Activated CD4-positive, alpha-beta T cell treated with anti-CD3 and anti-CD28 coated beads, Interleukin-2, amount 50 U/mL, for 4 hours (primary cell): ENCODE data around the gene PTPRE.

Experiments used
- DNase-seq, 2 experiments: peaks; one replicate each; pipeline ENCODE4 v3.0.0-alpha.2; 2020

The PTPRE gene

DNA sequence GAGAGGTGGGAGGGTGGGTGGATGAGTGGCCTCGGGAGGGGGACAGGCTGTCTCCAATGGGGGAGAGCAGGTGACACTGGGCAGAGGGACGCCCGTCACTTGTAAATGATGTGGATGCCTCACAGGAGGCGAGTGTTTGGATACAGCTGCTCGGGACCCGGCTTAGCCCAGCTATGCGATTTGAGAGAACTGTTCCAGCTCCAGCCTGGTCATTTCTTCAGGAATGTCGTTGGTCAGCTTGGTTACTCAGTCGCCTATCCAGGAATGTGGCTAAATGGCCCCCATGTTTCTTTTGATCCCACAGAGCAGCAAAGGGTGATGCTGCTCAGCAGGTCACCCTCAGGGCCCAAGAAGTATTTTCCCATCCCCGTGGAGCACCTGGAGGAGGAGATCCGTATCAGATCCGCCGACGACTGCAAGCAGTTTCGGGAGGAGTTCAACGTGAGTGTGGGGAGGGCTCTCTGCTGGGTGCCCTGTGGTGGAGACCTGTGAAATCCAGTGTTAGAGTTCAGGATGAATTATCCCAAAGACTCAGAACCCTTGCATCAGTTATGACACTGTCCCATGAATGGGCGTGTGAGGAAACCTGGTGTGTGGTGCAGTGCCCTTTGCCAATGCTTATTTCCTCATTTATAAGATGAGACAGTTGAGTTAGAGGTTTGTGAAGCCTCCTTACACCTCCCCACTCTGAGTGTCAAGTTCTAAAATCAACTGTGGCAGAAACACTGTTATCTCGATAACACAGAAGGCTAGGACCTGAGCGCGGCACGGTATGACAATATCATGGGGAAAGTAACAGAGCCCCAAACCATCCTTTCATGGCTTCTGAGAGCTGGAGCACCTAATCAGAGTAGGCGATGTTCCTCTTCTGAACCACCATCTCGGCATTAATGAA, 142.6 kb downstream of the PTPRE start:
- DNase-seq: no peak

DNA sequence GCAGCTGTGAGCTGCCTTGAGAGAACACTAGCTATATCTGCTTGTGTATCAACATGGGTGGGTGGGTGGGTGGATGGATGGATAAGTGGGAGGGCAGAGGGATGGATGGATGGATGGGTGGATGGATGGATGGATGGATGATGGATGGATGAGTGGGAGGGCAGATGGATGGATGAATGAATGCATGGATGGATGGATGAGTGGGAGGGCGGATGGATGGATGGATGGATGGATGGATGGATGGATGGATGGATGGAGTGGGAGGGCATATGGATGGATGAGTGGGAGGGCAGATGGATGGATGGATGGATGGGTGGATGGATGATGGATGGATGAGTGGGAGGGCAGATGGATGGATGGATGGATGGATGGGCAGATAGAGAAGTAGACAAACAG, 143.2 kb downstream of the PTPRE start:
- no peak for DNase-seq

DNA sequence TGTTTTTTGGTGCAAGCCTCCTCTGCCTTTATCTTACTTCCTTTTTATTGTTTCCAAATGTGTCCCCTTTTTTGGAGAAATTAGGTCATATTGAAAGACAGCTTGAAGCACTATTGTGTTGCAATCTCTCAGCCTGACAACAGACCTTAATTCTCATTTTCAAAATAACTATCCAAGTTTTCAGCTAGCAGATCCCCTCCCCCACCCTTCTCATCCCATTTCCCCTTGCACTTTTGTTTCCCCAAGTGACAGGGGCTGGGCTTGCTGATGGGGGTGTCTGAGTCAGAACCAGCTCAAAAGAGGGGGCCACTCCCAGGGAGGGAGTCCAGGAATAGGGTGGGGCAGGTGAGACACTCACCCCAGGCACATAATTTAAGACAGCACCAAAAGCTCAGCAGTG, 144.0 kb downstream of the PTPRE start:
- DNase-seq: no peak

DNA sequence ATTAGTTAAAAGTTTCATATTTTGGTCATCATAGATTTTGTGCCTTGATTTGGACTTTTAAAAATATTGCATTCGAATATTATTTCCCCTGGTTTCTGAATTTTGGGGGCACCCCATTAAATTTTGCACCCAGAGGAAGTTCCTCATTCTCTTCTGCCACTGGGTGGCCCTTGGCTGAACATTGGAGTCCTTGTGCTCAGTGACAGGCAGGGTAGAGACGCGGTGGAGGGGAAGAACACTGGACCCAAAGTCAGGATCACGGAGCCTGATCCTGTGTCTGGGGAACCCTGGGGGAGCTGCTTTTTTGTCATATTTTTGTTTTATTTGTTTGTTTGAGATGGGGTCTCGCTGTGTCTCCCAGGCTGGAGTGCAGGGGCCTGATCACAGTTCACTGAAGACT, 144.6 kb downstream of the PTPRE start:
- DNase-seq: no peak

DNA sequence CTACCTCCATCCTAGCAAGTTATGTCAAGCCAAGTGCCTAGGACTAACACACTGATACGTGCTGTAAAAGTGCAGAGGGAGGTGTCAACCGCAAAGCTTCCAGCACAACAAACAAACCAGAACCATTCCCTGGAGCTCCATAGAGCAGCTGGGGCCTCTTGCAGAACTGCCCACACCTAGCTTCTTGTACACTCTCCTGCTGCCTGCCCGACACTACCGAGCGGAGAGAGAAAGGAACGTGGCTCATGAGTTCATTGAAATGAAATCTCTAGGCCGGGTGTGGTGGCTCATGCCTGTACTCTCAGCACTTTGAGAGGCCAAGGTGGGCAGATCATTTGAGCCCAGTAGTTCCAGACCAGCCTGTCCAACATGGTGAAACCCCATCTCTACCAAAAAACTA, 145.8 kb downstream of the PTPRE start:
- DNase-seq: no peak

DNA sequence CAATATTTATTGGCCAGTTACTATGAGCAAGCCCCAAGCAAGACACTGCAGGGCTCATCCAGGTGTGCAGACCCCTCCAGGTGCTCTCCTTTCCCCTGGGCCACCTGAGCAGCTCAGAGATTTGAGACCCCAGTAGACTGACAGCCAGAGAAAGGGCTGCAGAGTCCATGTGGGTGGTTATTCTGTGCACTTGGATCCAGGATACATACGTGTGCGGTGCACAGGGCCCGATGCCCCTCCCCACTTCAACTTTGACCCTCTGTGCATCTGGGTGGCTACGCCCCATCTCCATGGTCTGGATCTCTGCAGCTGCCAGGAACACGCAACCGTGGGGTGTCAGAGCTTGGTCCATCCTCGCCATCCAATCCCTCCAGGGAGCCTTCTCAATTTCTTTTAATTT, 146.5 kb downstream of the PTPRE start:
- DNase-seq: no peak

DNA sequence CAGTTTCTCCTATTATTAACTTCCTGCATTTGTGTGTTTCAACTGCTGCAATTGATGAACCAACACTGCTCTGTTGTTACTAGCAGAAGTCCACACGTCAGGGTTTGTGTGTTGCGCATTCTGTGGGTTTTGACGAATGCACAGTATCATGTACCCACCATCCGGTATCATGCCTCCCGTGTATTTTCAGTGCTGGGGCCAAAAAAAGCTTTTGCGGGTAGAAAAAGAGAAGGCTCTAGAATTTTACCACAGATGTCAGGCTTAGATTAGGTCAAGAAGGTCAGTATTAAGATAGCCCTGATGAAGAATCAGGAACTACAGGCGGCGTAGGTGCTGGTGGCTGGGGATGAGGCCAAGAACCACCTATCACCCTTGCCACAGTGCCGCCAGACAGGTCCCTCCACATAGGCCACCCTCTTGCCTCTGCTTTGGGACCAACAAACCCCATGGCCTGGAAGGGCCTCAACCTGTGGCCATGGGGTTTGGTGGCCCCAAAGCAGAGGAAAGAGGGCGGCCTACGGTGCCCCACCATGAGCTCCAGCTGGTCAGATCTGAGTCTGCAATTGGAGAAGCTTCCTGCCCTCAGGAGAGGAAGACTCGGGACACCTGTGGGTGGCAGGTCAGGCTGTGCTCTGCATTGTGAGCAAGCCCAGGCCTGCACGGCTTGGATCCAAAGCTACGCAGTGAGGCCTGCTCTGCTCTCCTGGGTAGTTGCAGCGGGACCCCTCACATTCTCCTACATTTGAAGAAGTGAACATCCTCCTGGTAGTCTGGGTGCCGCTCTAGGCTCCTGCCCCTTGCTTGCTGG, 147.5 kb downstream of the PTPRE start:
- DNase-seq: no peak

DNA sequence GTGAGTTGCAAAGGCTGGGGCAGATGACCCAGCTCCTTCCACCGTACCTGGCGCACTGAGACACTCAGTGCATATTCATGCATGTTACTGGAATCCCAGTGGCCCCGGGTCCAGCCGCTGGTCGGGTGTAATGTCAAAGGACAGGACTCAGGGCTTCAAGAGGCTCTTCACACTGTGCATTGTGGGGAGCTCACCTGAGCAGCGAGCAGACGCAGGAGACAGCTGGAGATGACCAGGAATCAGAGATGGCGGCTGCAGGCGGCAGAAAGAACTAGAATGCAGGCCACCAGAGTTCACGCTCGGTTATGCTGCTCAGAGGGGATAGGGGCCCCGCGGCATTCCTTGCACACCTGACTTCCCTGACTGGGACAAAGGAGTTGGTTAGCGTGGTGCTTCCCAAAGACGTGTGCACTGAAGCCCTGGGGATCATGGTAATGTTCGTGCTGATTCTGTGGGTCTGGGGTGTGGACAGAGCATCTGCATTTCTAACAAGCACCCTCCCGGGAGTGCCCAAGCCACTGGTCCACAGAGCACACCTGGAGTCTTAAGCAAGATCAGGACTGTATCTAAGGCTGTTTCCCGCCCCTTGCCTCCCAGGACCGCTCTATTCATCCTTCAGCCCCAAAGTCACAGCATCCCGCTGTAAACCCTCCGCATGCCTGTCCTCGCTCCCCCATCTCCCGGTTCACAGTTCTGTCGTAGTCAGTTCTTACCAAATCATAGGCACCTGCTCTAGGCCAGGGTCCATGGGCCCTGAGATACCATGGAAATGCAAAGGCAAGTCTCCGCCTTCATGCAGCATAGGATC, 148.4 kb downstream of the PTPRE start:
- DNase-seq: no peak

DNA sequence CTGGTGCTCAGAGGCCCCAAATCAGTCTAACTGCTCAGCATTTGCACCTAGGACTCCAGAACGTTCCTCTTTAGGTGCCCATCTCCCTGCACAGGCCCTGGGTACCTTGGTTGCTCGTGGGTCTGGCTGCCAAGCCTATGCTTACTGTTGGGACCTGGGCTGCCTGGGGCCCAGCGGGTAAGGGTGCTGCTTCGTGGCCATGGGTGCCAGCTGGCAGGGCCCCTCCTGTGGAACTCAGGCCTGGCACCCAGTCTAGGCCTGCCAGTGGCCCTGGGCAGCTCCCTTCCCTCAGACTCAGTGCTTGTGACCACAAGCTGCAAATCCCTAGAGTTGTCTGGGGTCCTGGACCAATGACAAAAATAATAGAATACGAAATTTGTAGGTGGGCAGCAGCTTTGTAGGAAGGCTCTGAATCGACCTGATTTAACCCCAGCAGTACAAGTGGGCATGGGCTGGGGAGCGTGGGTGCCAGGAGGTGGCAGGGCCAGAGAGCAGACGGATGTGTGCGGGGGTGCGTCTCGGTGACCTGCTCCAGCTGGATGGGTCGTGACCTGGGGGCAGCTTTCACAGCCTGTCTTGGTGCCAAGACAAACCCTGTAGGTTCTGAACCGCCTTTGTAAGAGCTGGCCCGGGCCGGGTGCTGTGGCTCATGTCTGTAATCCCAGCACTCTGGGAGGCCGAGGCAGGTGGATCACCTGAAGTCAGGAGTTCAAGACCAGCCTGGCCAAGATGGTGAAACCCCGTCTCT, 149.6 kb downstream of the PTPRE start:
- DNase-seq: no peak

DNA sequence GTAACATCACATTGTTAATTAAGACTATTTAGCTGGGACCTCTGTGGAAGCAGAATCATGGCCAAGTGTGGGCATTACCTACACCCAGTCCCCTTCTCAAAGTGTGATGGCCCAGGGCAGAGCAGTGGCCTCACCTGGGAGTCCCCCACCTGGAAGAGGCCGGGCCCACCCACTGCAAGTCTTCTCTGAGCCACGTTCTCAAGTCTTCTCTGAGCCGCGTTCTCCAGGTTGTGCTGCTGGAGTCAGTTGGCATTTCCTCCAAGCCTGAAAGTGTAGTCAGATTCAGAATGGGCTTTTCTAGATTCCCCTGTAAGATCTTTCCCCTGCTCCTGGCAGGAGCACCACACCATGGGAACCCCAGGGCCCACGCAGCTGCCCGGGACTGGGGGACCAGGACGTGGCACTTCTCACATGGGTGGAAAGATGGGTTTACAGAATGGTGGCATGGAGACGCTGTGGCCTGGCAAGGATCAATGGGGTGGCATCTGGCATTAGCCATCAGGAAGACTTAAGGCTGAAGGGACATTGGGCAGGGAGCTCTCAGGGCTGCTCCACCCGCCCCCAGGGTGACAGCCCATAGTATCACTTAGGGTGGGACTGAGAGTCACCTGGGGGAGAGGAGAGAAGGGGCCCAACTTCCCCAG, 151.3 kb downstream of the PTPRE start:
- DNase-seq: no peak

DNA sequence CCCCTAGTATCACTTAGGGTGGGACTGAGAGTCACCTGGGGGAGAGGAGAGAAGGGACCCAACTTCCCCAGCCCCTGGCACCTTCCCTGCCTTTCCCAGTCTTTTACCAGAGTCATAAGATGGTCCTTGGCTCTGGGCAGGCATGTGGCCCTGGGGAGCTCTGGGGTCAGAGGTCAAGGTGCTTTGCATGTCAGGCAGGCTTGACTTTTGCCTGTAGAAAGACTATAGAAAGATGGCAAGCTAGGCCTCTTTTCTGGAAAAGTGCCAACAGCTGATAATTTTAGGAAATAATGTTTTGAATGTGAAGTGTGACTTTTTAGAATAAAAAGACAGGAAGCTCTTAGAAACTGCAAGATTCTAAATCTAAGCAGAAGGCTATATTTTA, 151.8 kb downstream of the PTPRE start:
- DNase-seq: no peak

DNA sequence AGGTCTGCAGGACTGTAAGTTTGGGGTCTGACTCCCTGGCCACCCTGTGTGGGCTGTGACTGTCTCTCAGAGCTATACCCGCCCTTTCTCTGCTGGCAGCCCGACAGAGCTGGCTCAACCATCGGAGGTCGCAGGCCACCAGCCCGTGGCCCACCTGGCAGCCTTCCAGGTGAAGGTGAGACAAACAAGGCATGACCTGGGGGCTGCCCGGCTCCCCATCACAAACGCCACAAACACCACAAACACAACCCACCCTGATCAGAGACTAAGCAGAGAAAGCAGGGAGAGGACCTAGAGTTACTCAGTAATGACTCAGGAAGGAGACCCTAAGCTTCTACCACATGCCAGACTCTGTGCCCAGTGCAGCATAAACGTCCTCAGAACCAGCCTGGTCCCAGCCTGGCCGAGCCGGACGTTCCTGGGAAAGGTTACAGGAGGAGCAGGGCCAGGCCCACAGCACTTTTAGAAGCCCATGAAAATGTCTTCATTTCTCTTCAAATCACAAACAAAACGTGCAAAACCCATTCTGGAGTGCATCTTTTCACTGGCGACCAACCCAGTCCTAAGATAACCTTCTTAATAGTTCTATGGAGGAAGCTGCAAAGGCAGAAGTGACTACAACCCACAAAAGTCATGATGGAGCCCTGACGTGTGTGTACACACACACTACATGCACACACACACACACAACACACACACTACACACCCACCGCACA, 152.5 kb downstream of the PTPRE start:
- no peak for DNase-seq

DNA sequence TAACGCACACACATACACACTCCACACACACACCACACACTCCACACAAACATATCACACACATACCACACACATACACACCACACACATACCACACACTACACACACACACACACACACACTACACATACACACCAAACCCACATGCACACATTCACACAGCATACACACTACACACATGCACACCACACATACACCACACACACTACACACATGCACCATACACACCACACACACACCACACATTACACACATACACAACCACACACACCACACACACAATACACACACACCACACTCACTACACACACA, 153.0 kb downstream of the PTPRE start:
- DNase-seq: no peak

DNA sequence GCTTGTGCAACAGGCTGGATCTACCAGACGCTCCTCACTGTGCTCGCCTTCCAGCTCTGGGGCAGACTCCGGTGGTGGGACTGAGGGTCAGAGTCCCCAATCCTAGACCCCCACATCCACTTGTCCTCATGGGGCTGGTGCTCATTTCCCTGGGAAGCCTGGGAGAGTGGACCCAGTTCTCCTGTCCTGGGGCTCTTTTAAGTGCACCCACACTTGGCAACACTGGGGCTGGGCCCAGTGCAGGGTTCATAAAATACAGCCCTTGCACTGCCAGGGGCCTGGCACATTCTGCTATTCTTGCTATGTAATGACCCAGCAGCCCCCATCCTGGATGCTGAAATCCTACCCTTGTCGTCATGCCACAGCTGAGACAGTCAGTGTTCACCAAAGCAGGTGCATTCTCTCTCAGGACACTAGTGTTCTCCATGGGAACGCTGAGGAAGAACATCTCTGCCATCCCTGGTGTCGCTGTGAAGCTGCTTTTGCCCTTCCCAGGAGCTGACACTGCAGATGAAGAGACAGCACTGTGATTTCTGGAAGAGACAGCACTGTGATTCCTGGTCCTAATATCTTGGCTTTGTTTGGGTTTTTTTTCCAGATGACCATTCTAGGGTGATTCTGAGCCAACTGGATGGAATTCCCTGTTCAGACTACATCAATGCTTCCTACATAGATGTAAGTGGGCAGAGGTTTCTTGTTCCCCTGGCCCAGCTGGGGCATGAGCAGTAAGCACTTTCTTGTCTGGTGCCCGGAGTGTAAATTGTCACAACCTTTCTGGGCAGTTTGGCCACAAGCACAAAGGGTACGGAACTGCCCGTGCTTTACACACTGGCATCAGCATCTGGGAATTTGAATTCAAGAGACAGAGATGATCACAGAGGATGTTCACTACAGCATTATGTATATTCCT, 153.7 kb downstream of the PTPRE start:
- DNase-seq: no peak

DNA sequence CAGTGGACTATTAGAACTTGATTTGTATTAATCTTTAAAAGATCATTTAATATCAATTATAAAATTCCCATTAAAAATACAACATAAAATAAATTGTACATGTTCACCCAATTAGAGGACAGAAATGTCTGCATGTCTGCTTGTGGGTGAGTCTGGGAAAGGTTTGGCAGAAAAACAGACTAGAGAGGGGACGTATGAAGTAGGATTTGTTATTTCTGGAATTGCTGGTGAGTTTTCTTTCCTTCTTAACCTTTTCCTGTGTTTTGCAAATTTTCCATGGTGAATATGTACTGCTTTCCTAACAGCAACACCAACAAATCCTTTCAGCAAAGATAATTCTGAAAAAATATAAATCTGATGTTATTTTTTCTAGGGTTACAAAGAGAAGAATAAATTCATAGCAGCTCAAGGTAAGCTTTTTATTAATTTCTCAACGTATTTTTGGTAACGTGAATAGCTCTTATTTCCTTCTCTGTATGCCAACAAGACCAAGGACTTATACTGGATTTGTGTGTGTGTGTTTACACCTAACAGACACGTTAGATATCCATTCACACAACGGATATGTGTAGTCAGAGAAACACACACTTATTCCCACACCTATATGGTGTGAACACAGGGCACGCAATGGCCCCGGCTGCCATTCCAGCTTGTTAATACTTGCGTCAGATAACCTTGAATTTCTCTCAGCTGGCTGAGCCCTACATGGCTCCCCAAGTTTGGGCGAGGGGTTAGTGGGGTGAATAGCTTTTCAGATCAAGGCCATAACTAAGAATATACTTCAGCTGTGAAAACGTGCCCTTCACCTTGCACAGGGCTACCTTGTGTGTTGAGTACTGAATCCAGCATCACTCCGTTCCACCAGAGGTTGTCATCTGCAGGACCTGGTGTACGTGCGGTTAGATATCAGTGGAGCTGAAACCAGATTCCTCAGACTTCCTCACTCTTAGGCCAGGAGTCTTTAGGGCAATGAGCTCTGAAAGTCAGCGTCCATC, 154.7 kb downstream of the PTPRE start:
- no peak for DNase-seq

DNA sequence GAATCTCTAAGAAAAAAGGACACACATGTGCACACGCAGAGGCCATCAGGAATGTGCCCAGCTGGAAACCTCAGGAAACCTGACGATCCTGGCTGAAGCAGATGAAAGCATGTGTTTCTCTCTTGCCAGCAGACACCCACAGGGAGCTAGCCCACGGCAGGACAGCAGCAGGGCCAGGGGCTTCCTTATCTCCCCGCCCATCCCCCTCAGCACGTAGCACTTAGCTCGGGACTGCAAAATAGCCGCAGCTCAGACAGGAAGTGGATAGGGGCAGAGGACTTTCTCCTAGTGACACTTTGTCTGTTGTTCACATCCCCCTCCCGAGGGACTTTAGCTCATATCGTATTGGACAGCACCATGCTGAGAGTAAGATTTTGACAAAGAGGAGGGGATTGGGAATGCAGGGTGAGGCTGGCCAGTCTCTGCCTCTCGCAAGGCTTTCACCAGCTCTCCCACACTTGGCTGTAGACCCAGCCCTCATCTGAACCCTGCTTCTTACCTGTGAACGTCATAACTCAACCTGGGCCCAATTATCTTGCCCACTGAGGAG, 155.5 kb downstream of the PTPRE start:
- no peak for DNase-seq

DNA sequence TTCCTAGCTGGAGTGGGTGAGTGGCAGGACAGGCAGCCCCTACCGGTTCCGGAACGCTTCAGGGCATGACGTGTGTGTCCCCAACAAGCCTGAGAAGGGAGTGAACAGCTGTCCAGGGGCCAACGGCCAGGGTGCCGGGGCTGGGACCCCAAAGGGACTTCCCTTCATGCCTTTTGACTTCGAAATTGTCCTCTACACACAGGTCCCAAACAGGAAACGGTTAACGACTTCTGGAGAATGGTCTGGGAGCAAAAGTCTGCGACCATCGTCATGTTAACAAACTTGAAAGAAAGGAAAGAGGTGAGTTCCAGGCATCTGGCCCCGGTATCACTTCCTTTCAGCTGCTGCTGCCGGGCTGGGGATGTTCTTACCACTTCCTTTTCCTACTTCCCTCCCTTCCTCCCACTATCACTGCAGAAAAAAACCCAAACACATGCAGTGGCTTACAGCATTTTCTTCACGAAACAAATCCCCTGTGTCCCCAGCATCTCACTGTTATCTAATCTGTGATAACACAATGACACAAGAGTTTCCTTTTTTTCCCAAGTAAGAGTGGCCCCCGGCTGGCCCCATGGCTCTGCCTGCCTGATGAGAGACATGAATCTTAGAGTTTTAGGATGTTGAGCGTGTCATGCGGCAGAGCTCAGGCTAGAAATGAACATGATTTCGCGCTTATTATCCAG, 156.1 kb downstream of the PTPRE start:
- DNase-seq: peak; percentile 34 to 39

DNA sequence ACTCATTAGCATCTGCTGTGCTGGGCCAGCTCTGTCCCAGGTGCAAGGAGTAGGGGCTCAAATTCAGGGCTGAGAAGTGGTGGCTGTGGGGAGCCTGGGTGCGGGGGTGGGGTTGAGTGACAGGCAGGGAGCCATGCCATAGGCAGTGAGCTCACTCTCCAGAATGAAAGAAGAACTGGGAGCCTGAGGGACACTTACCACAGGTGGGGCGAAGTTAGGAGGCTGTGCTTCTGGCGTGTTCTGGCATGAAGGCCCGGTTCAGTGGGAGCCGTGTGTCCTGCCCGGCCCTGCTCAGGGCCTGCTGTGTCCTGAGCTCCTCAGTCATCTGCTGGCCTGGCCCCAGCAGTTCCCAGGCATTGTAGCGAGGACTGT, 156.8 kb downstream of the PTPRE start:
- peak in 1 of 2 experiments; percentile 16 for DNase-seq
